ENCODE measurements around the gene PA2G4.

Gene PA2G4

GRCh38 chr12:56078931-56079722 lies 25.2 kb upstream of the PA2G4 start:
- peak; percentile 78 for DNase-seq (ENCODE audit: low read depth)
- TF ChIP-seq CTCF (IDR thresholded peaks at IDR 0.05; ENCODE audit: control insufficient read depth, extremely low read depth, insufficient read depth), result peak; percentile 86
- peak overlapping the region; percentile 97 for H3K4me3 ChIP-seq (ENCODE audit: low read depth, low read length)

- H3K4me3 ChIP-seq (ENCODE audit: low read depth, low read length), result peak within 1 kb of the TSS; percentile 97
- DNase-seq (ENCODE audit: low read depth), result peak; percentile 79
- TF ChIP-seq CTCF (IDR thresholded peaks at IDR 0.05; ENCODE audit: control insufficient read depth, extremely low read depth, insufficient read depth), result no peak
Measured at GRCh38 chr12:56079723-56080555, 24.4 kb upstream of the PA2G4 start, which contains the start of gene ERBB3. Gene ERBB3 (plus strand): TSS chr12:56080165. CDS start chr12:56080301, 136 bp downstream.

- TF ChIP-seq CTCF (IDR thresholded peaks at IDR 0.05; ENCODE audit: control insufficient read depth, extremely low read depth, insufficient read depth), result 0 out of 2 replicates have a peak, but pooled peaks have one; percentile 13
- no peak for DNase-seq (ENCODE audit: low read depth)
- peak overlapping the region; percentile 97 for H3K4me3 ChIP-seq (ENCODE audit: low read depth, low read length)
Measured at GRCh38 chr12:56080556-56081138, 23.7 kb upstream of the PA2G4 start.

GRCh38 chr12:56081393-56082347 lies 22.7 kb upstream of the PA2G4 start:
- peak overlapping the region; percentile 97 for H3K4me3 ChIP-seq (ENCODE audit: low read depth, low read length)
- DNase-seq (ENCODE audit: low read depth), result no peak
- no peak for TF ChIP-seq CTCF (IDR thresholded peaks at IDR 0.05; ENCODE audit: control insufficient read depth, extremely low read depth, insufficient read depth)

- no peak for TF ChIP-seq CTCF (IDR thresholded peaks at IDR 0.05; ENCODE audit: control insufficient read depth, extremely low read depth, insufficient read depth)
- H3K4me3 ChIP-seq (ENCODE audit: low read depth, low read length), result no peak overlapping the region
- DNase-seq (ENCODE audit: low read depth), result no peak
Measured at GRCh38 chr12:56082382-56082781, 22.0 kb upstream of the PA2G4 start.

- no peak overlapping the region for H3K4me3 ChIP-seq (ENCODE audit: low read depth, low read length)
- DNase-seq (ENCODE audit: low read depth), result no peak
- TF ChIP-seq CTCF (IDR thresholded peaks at IDR 0.05; ENCODE audit: control insufficient read depth, extremely low read depth, insufficient read depth), result no peak
Measured at GRCh38 chr12:56082967-56083366, 21.4 kb upstream of the PA2G4 start.

Data from LNCaP clone FGC (cell line).